ENCODE data around the gene MYLK2. TPM values are rescaled to one million over a fixed set of nuclear protein-coding genes. Genes with fewer than 3 reads are reported as not detected.

MYLK2 gene
- polyA plus RNA-seq, 3 donors = 0.65 to 0.95 (median 0.91) TPM

GRCh38 chr20:31872406-31872805, 53.2 kb downstream of the MYLK2 start:
- DNase-seq = no peak

GRCh38 chr20:31875671-31876070, 56.5 kb downstream of the MYLK2 start:
- no peak for DNase-seq

DNA sequence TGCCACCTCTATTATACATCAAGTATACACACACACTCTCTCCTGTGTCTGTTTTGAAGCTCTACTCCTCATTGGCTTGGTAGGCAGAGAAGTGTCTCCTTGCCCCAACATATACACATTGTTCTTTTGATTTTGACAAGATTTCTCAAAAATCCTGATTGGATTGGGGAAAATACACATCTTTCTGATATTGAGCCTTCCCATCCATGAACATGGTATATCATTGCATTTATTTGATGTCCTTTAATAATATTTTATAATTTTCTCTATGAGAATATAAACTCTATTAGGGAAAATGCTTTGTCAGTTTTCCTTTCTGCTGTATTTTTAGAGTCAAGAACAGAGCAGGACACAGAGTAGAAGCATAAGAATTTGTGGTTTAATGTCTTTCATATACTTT, 58.5 kb downstream of the MYLK2 start:
- no peak for DNase-seq

GRCh38 chr20:31879143-31879987, 60.2 kb downstream of the MYLK2 start:
- peak; percentile 94 for DNase-seq

GRCh38 chr20:31881945-31882344, 62.8 kb downstream of the MYLK2 start:
- DNase-seq = no peak

GRCh38 chr20:31883829-31884228, 64.7 kb downstream of the MYLK2 start:
- no peak for DNase-seq

Other genes with a start within 250 kb of the MYLK2 start
- 100 to 1,000 TPM; 207 to 230 (median 226) TPM for gene ID1, start 214.1 kb upstream of the MYLK2 start, polyA plus RNA-seq (ENCODE audit: insufficient read length in 3 of 3)
- 1 to 10 TPM; 1.1 to 3.1 (median 1.6) TPM for gene COX4I2, start 181.4 kb upstream of the MYLK2 start, polyA plus RNA-seq (ENCODE audit: insufficient read length in 3 of 3)
- gene BCL2L1, start 96.5 kb upstream of the MYLK2 start, polyA plus RNA-seq (ENCODE audit: insufficient read length in 3 of 3) = 10 to 100 TPM; 80.1 to 84.8 (median 81.1) TPM
- gene TPX2, start 80.1 kb upstream of the MYLK2 start, polyA plus RNA-seq (ENCODE audit: insufficient read length in 3 of 3) = 10 to 100 TPM; 44.9 to 53.9 (median 49.4) TPM
- gene FOXS1, start 26.2 kb downstream of the MYLK2 start, polyA plus RNA-seq (ENCODE audit: insufficient read length in 3 of 3) = 1 to 10 TPM; 7.6 to 9.2 (median 8.0) TPM
- gene DUSP15, start 51.2 kb downstream of the MYLK2 start, polyA plus RNA-seq (ENCODE audit: insufficient read length in 3 of 3) = 10 to 100 TPM; 17.9 to 23.0 (median 20.7) TPM
- gene TTLL9, start 51.3 kb downstream of the MYLK2 start, polyA plus RNA-seq (ENCODE audit: insufficient read length in 3 of 3) = 1 to 10 TPM; 2.6 to 5.7 (median 5.6) TPM
- 10 to 100 TPM; 20.6 to 21.3 (median 20.9) TPM for gene PDRG1, start 132.7 kb downstream of the MYLK2 start, polyA plus RNA-seq (ENCODE audit: insufficient read length in 3 of 3)
- gene XKR7, start 148.8 kb downstream of the MYLK2 start, polyA plus RNA-seq (ENCODE audit: insufficient read length in 3 of 3) = under 1 TPM; 0.25 to 0.58 (median 0.43) TPM
- gene CCM2L, start 191.1 kb downstream of the MYLK2 start, polyA plus RNA-seq (ENCODE audit: insufficient read length in 3 of 3) = 1 to 10 TPM; 7.0 to 9.2 (median 8.4) TPM
- 1 to 10 TPM; 2.0 to 3.3 (median 2.5) TPM for gene HCK, start 232.9 kb downstream of the MYLK2 start, polyA plus RNA-seq (ENCODE audit: insufficient read length in 3 of 3)

Data from renal pelvis (tissue), 4 donors.